Common myeloid progenitor, CD34-positive (primary cell): ENCODE results near the gene RAP1GAP.

ENCODE experiments used
- CTCF ChIA-PET: fragments of 350-600 bp; sonication (Branson Sonifier 250); formaldehyde crosslinking; loops from one replicate; lab custom pipeline; 2021; ENCODE audit warnings: antibody characterized with exemption; lab: Charles Lee
- POLR2A ChIA-PET: fragments of 350-600 bp; sonication (Branson Sonifier 250); formaldehyde crosslinking; loops from one replicate; lab custom pipeline; 2021; ENCODE audit warnings: antibody characterized with exemption; lab: Charles Lee
- DNase-seq, 3 donors: peaks; one replicate each; pipeline versions ENCODE4 v3.0.0 to v3.0.0-alpha.2; 2013
- H3K27ac ChIP-seq, 2 experiments: 1 replicate in 1 of 2; 2 replicates in 1 of 2; pipeline ENCODE4 v1.7.0; 2013; ENCODE audit warnings: inconsistent platforms in 2 of 2, low read length in 2 of 2, mild to moderate bottlenecking in 2 of 2, low read depth in 1 of 2, moderate library complexity in 1 of 2; ENCODE audit not compliant: severe bottlenecking in 2 of 2, insufficient read depth in 1 of 2, poor library complexity in 1 of 2
- H3K27me3 ChIP-seq, 5 experiments: replicated peaks in 2 of 5; 1 replicate in 3 of 5; 2 replicates in 2 of 5; pipeline versions ENCODE4 v1.6.1 to v1.7.0; 2013; ENCODE audit warnings: low read length in 4 of 5, mild to moderate bottlenecking in 2 of 5, moderate library complexity in 2 of 5, inconsistent platforms in 1 of 5; ENCODE audit not compliant: insufficient read depth in 5 of 5, control insufficient read depth in 4 of 5
- H3K36me3 ChIP-seq, 4 experiments: 1 replicate in 2 of 4; 2 replicates in 2 of 4; pipeline versions ENCODE4 v1.6.1 to v1.7.0; 2013; ENCODE audit warnings: low read length in 3 of 4, control low read depth in 1 of 4, mild to moderate bottlenecking in 1 of 4; ENCODE audit not compliant: control insufficient read depth in 4 of 4, insufficient read depth in 4 of 4
- H3K4me1 ChIP-seq, 4 experiments: 1 replicate in 3 of 4; 2 replicates in 1 of 4; pipeline versions ENCODE4 v1.6.1 to v1.7.1; 2013; ENCODE audit warnings: low read length in 3 of 4, mild to moderate bottlenecking in 3 of 4, control low read depth in 1 of 4, inconsistent platforms in 1 of 4, moderate library complexity in 1 of 4; ENCODE audit not compliant: control insufficient read depth in 4 of 4, insufficient read depth in 4 of 4; ENCODE audit errors: control extremely low read depth in 1 of 4
- H3K4me3 ChIP-seq, 7 experiments: 1 replicate in 4 of 7; 2 replicates in 3 of 7; pipeline versions ENCODE4 v1.5.1 to v1.7.0; 2013; ENCODE audit warnings: mild to moderate bottlenecking in 7 of 7, low read length in 6 of 7, moderate library complexity in 6 of 7, inconsistent platforms in 2 of 7, low read depth in 2 of 7, control low read depth in 1 of 7; ENCODE audit not compliant: insufficient read depth in 4 of 7, control insufficient read depth in 1 of 7; ENCODE audit errors: extremely low read depth in 1 of 7
- H3K9me3 ChIP-seq, 5 experiments: 1 replicate in 4 of 5; 2 replicates in 1 of 5; pipeline versions ENCODE4 v1.6.1 to v1.7.1; 2013; ENCODE audit warnings: low read length in 4 of 5, mild to moderate bottlenecking in 2 of 5, inconsistent platforms in 1 of 5, low read depth in 1 of 5, moderate library complexity in 1 of 5; ENCODE audit not compliant: control insufficient read depth in 4 of 5, insufficient read depth in 2 of 5; ENCODE audit errors: control extremely low read depth in 1 of 5
- WGBS: methylation state at CpG from one replicate; pipeline ENCODE4 v1.1.5; 2013; ENCODE audit not compliant: insufficient coverage; 5-methylcytosine and 5-hydroxymethylcytosine counted together

RAP1GAP gene

DNA sequence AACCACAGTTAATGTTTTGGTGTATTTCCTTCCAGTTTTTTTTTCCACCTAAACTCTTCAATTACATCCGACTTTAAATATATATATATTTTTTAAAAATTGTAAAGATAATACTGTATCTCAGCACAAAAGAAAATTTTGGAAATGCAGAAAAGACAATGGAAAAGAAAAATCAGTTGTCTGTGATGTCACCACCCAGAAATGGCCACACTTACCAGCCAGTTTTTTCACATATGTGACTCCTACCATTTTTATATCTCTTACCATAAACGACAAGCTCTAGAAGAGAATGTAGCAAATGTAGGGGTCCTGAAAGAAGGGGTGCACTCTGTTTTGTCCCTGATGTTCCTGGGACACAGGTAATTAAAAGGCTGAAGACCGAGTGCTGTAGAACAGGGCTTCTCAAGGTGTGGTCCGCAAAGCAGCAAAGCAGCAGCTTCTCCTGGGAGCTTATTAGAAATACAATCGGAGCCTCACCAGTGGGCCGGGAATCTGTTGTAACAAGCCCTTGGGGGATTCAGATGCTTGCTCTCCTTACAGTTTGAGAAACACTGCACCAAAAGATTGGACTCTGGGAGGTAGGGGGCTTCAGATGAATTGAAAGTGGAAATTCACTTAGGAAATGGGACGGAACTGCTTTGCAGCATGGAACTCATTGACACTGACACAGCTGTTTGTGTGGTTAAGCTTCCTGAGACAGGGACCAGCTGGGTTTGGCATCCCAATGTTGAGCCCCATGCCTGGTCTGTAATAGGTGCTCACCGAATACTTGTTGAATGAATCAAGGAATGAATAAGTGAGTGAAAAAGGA, 115.8 kb downstream of the RAP1GAP start:
- Histone ChIP-seq H3K36me3 (no peaks in the 10 kb centered on the region), H3K9me3 (no peaks in the 10 kb centered on the region), H3K4me3 (no peak overlapping the region), H3K27ac (no peak overlapping the region), H3K4me1 (peaks cover 12 to 29% (median 17%) of the 10 kb centered on the region in 4 experiments), H3K27me3 (peaks cover 0 to 57% (median 16%) of the 10 kb centered on the region in 5 experiments)
- 34% methylated on average over 6 of the region's 8 CpGs for WGBS
- ChIA-PET POLR2A (interaction anchor here (0.6 kb wide), 1 partner anchor 216 kb away, joined by 3 read pairs; no protein-coding TSS in a partner anchor), CTCF (interaction anchor here (0.9 to 1.8 kb wide), 4 partner anchors 11 to 35 kb away, joined by 3 to 5 read pairs (median 3); no protein-coding TSS in a partner anchor)
- DNase-seq = peak in 2 of 3 donors; percentile 10 to 47

DNA sequence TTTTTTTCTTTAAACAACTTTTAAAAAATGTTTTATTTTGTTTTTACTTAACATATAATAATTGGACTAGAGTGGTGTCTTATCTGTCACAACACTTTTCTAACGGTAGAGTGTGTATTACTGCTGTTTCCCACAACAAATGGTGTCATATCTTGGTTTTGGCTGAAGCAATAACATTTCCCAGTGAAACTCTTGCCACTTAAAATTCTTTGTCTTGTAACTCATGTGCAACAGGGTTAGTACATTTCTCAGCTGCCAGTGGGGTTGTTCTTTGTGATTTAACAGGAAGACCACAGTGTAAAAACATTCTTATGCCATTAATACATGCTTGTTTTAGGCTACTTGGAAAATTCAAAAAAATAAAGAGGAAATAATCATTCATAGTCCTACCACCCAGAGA, 116.4 kb downstream of the RAP1GAP start:
- no peaks in the 10 kb centered on the region for H3K9me3 ChIP-seq
- peaks cover 0 to 57% (median 16%) of the 10 kb centered on the region in 5 experiments for H3K27me3 ChIP-seq
- 0% methylated on average over 1 of the region's 1 CpG for WGBS
- DNase-seq = peak in 2 of 3 donors; percentile 55 to 62
- ChIA-PET POLR2A (no interaction called here), CTCF (interaction anchor here (0.9 to 1.6 kb wide), 3 partner anchors 10 to 36 kb away, joined by 3 to 5 read pairs (median 3); no protein-coding TSS in a partner anchor)
- no peaks in the 10 kb centered on the region for H3K36me3 ChIP-seq
- peak overlapping the region in 1 of 7 experiments; percentile 16 for H3K4me3 ChIP-seq
- H3K27ac ChIP-seq = no peak overlapping the region
- H3K4me1 ChIP-seq = peaks cover 12 to 29% (median 17%) of the 10 kb centered on the region in 4 experiments

DNA sequence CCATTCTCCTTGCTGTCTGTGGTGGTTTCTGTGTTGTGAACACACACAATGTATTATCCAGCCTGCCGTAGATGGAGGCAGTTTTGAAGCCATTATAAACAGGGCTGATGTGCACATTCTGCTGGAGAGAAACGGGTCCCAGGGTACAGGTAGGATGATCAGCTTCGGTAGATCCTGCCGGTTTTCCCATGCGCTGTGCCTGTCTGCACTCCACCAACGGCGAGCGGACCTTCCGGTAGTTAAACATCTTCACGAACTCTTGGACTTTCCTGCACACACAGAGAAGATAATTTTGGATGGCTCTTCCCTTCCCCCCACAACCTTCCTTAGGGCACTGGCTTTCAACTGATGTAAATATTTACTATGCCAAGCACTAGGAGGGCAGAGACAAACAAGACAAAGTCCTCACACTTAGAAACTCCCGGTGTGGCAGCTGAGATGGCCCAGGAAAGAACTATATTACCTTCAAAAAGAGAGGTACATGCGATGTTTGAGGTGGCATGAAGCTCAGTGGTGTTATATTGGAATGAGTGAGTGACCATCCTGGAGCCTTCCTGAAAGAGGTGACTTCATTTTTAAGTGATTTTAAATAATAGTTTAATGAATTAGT, 118.2 kb downstream of the RAP1GAP start:
- Histone ChIP-seq H3K4me1 (peaks cover 12 to 29% (median 17%) of the 10 kb centered on the region in 4 experiments), H3K4me3 (no peak overlapping the region), H3K36me3 (no peaks in the 10 kb centered on the region), H3K9me3 (no peaks in the 10 kb centered on the region), H3K27ac (no peak overlapping the region), H3K27me3 (peaks cover 0 to 48% (median 12%) of the 10 kb centered on the region in 5 experiments)
- 95% methylated on average over 11 of the region's 12 CpGs for WGBS
- no peak for DNase-seq
- ChIA-PET CTCF (interaction anchor here (1.2 to 3.0 kb wide), 3 partner anchors 9 to 39 kb away, joined by 4 to 10 read pairs (median 4); no protein-coding TSS in a partner anchor), POLR2A (no interaction called here)

DNA sequence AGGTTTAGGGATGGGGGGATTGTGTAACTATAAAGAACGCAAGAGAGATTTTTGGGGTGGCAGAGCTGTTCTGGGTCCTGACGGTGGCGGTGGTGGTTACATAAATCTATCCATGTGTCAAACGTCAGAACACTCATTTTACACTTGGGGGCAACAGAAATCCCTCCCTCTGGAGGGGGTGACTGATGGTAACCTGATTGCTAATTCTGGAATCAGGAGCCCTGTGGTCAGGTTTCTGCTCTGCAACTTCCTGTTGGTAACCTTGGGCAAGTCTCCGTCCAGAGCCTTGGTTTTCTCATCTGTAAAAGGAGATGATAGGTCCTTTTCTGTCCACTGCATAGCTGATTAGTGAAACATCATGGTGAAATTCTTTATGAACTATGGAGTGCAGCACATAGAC, 119.1 kb downstream of the RAP1GAP start:
- Histone ChIP-seq H3K27me3 (peaks cover 0 to 47% (median 12%) of the 10 kb centered on the region in 5 experiments), H3K9me3 (no peaks in the 10 kb centered on the region), H3K4me1 (peaks cover 12 to 29% (median 17%) of the 10 kb centered on the region in 4 experiments), H3K36me3 (no peaks in the 10 kb centered on the region), H3K4me3 (no peak overlapping the region), H3K27ac (no peak overlapping the region)
- ChIA-PET POLR2A (no interaction called here), CTCF (interaction anchor here (1.2 to 3.0 kb wide), 3 partner anchors 9 to 38 kb away, joined by 4 to 10 read pairs (median 4); no protein-coding TSS in a partner anchor)
- DNase-seq = peak in 2 of 3 donors; percentile 39 to 43
- WGBS = 0% methylated on average over 1 of the region's 5 CpGs

DNA sequence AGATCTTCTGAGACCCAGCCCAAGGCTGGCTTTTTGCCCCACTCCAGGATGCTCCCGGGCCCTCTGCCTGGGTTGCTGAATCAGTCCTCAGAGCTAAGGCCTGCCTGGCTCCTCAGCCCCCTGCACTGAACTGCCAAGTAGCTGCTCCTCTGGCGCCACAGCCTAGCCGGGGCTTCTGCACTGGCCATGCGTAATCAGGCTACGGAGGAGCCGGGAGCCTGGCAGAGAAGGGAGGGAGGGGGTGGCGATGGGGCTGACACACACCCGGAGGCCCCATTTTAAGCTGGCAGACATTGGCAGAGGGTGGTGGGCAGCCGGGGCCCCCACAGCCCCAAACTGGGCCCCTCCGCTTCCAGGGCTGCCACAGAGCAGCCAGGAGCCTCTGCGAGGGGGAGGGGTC, 121.3 kb downstream of the RAP1GAP start:
- H3K27me3 ChIP-seq = peaks cover 0 to 34% (median 12%) of the 10 kb centered on the region in 5 experiments
- H3K27ac ChIP-seq = no peak overlapping the region
- ChIA-PET POLR2A (no interaction called here), CTCF (interaction anchor here (0.6 to 1.4 kb wide), 4 partner anchors 10 to 297 kb away, joined by 3 to 5 read pairs (median 4); no protein-coding TSS in a partner anchor)
- H3K4me1 ChIP-seq = peaks cover 8 to 19% (median 10%) of the 10 kb centered on the region in 4 experiments
- WGBS = 93% methylated on average over 11 of the region's 11 CpGs
- DNase-seq = no peak
- H3K9me3 ChIP-seq = no peaks in the 10 kb centered on the region
- H3K4me3 ChIP-seq = no peak overlapping the region
- no peaks in the 10 kb centered on the region for H3K36me3 ChIP-seq
